Suppressor macrophage (primary cell): ENCODE measurements around the gene RRM1.
"Not testable (repeated sequence)": the region's sequence is repeated elsewhere in the genome, so short reads cannot be mapped to it uniquely, and the experiment has no call there.

Source experiments
- DNase-seq, 4 experiments: peaks; one replicate each; pipeline ENCODE4 v3.0.0-alpha.2; 2020 to 2022

Gene RRM1

DNA sequence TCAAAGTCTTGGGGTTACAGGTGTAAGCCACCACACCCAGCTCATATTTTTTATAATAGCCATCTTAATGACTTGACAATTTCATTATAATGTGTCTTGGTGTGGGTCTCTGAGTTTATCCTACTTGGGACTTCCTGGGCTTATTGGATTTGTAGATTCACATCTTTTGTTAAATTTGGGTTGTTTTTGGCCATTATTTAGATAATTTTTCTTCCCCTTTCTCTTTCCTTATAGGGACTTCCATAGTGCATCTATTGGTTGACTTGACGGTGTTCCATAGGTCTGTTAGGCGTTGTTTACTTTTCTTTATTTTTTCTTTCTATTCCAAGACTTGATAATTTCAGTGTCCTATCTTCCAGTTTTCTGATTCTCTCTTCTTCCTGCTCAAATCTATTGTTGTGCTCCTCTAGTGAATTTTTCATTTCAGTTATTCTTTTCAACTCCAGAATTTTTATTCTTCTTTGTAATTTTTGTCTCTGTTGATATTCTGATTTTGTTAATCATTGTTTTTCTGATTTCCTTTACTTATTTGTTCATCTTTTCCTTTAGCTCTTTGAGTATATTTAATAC is 45.6 kb downstream of the RRM1 start:
- no peak for DNase-seq

DNA sequence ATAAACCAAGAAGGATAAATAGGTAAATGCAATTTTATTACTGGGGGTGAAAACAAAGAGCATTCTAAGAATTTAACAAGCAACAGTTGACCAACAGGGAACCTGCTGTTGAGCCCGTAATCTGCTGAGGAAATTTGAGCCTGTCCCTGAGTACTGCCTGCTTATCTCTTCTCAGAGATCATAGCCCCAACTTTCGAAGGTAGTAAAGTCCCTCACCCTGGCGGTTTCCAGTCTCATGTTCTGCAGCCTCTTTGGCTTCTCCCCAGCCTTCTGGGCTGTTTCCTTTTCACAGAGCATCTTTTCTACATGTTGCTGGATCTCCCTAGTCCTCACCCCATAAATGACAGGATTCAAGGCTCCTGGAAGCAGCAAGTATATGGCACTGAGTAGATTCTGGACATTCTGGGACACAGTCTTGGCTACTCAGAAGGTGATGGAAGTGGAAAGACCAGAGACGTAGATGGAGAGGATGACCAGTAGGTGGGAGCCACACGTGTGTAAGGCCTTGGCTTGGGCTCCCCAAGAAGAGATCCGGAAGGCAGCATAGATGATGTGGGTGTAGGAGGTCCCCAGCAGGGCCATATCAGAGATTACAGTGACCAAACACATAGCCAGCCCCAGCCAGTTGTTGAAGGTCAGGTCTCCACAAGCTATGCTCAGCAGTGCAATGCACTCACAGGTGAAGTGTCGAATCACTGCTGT is 51.6 kb downstream of the RRM1 start:
- DNase-seq = no peak

DNA sequence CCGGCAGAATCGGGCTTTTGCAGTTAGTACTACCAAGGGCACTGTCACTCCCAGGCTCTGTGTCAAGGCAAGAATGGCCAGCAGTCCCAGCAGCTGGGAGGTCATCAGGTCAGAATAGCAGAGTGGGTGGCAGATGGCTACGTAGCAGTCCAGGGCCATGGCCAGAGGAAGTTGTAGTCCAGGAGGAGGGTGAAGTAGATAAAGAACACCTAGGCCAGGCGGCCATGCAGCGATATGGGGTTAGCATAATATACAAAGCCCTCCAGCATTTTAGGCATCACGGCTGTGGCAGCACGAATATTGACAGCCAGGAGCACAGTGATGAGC is 52.1 kb downstream of the RRM1 start:
- no peak for DNase-seq

DNA sequence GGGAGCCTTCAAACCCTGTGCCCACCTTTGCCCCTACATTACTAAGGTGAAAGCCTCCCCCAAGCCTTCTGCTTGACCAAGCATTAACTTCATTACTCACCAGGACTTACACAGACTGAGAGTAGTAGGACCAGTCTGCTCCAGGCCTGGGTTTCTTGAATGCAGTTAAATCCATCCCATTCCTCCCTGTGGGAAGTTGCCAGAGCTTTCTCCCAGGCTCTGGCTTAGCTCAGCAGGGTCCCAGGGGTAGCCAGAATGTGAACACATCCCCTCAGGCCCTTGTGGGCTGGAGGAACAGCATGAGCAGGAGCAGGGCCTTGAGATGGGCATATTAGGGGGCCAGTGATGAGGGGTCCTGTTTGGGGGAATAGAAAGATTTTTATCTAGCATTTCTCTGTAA is 59.9 kb downstream of the RRM1 start:
- DNase-seq = no peak

DNA sequence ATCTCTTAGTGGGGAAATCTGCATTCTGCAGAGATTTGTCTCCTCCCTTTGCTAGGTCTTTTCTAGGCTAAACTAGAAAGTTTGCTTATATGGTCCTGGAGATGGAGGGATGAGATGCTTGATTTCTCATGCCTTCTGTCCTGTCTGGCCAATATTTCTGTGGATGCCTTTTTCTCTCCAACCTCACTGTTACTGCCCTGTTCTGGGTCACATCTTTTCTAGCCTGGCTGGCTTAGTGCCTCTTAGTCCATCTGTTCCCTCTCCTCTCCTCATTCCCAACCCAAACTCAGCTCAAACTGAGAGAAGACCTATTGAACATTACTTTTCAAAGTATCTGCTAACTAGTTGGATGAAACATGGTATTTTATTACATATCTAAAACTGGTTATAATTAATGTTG is 62.0 kb downstream of the RRM1 start:
- DNase-seq = no peak

DNA sequence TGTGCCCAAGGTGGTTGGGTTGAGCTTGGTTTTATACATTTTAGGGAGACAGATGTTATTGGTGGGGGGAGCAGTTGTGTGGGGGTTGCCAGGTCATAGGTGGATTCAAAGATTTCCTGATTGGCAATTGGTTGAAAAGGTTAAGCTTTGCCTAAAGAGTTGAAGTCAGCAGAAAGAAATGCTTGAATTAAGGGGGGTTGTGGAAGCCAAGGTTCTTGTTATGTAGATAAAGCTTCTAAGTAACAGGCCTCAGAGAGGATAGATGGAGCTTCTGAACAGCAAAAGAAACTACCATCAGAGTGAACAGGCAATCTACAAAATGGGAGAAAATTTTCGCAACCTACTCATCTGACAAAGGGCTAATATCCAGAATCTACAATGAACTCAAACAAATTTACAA is 64.2 kb downstream of the RRM1 start:
- DNase-seq = not testable (repeated sequence)

DNA sequence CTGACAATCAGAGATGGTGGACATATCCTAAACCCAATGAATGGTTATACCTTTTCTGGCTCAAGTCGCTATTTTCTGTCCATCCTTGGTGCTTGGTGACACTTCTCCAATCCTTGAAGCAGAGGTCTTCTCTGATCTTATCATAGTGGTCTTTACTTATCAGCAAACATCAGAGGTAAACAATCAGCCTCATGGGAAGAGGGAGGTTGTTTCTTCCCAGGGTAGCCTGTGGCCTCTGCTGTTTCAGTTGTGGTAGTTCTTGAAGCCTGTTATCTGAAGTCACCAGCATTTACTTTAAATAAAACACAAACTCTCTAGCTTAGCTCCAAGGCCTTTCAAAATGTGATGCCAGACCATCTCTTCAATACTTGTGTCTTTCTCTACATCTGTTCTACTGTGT is 66.7 kb downstream of the RRM1 start:
- no peak for DNase-seq

DNA sequence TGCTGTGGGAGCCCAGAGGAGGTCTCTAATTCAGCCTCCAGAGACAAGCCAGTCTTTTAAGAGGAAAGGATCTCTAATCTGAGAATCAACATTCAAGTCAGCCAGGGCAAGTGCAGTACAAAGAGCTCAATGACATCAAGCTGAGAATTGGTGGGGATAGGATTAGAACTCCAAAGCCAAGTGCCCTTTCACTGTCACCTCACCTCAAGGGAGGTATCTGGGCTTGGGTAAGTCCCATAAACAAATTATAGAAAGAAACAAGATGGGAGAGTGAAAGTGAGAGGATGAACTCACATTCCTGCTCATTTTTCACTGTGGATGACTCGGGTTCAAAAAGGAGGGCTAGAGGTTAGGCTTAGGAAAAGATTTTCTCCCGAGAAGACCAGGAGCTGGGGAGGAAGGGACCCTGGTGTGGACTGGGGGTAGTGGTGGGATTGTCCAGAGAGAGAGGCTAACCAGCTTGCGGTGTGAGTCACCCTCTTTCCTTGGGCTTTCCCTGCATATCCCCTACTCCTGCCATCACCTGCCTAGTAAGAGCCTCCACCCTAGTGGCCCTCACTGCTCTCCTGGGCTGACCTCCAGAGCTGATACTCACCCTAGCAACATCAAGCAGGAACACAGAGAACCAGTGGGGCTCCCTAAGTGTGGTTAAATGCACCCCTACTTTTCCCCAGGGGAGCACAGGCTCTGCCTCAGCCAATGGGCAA is 70.4 kb downstream of the RRM1 start:
- DNase-seq = no peak

DNA sequence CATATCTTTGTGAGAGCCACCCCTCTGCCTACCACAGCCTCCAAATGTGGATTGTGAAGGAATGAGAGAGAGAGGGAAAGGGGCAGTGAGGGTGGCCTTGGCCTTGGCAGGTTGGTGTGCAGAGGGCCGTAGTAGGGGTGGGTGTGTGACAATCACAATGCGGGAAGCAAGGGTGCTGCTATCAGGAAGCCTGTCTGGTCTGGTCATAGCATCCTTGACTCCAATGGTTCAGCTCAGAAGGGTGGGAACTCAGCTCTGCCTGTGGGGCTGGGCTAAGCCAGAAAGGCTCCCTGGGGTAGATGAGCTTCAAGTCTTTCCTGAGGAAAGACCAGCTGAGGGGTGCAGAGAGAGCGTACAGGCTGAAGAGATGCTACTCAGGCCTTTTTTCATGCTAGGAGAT is 72.7 kb downstream of the RRM1 start:
- no peak for DNase-seq

DNA sequence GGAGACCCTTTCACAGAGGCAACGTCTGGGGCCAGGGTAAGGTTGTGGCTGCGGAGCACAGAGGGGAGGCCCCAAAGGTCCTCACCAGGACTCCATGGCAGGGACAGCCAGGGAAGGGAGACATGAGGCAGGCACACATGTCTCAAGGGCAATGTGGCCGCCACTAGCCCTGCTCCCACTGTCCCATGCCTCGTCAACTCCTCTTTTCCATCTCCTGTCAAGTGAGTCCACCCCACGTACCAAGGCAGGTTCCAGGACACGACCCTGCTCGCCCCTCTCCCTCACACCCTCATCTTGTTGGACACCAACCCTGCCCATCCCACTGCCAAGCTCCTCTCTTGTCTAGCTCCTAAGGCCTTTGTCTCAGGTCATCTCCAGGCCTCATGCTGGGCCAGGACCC is 73.2 kb downstream of the RRM1 start:
- no peak for DNase-seq

DNA sequence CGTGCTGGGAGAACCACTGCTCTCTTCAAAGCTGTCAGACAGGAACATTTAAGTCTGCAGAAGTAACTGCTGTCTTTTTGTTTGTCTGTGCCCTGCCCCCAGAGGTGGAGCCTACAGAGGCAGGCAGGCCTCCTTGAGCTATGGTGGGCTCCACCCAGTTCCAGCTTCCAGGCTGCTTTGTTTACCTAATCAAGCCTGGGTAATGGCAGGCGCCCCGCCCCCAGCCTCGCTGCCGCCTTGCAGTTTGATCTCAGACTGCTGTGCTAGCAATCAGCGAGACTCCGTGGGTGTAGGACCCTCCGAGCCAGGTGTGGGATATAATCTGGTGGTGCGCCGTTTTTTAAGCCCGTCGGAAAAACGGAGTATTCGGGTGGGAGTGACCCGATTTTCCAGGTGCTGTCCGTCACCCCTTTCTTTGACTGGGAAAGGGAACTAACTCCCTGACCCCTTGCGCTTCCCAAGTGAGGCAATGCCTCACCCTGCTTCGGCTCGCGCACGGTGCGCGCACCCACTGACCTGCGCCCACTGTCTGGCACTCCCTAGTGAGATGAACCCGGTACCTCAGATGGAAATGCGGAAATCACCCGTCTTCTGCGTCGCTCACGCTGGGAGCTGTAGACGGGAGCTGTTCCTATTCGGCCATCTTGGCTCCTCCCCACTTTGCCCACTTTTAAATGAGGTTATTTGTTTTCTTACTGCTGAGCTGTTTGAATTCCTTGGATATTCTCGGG is 81.2 kb downstream of the RRM1 start:
- not testable (repeated sequence) for DNase-seq

DNA sequence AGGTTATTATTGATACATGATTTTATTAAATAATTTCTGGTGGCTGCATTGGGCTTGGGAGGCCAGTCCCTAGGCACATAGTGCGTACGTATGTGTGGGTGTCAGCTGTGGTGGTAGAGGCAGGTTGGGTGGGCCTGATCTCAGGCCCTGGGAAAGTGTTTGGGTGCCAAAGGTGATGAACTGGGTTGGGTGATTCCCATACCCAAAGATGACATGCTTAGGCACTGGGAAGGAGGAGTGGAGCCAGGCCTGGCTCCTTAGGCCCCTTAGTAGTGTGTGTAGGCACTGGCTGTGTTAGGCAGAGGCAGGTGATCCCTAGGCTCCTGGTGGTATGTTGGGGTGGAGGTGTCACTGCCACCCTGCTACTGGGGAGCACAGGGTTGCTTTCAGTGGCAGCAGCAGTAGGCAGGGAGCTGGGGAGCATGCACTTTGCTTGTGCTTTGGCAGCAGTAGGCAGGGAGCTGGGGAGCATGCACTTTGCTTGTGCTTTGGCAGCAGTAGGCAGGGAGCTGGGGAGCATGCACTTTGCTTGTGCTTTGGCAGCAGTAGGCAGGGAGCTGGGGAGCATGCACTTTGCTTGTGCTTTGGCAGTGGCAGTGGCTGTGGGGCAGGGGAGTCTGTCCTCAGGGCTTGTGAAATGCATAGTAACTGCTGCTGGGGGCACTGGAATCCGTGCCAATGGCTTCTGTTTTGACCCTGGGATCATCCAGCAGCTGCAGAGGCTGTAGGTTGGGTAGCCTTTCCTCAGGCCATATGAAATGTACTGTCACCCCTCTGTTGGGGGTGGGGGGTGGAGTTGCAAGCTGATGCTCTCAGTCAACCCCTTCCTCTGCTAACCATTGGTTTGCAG is 84.4 kb downstream of the RRM1 start:
- DNase-seq = no peak

DNA sequence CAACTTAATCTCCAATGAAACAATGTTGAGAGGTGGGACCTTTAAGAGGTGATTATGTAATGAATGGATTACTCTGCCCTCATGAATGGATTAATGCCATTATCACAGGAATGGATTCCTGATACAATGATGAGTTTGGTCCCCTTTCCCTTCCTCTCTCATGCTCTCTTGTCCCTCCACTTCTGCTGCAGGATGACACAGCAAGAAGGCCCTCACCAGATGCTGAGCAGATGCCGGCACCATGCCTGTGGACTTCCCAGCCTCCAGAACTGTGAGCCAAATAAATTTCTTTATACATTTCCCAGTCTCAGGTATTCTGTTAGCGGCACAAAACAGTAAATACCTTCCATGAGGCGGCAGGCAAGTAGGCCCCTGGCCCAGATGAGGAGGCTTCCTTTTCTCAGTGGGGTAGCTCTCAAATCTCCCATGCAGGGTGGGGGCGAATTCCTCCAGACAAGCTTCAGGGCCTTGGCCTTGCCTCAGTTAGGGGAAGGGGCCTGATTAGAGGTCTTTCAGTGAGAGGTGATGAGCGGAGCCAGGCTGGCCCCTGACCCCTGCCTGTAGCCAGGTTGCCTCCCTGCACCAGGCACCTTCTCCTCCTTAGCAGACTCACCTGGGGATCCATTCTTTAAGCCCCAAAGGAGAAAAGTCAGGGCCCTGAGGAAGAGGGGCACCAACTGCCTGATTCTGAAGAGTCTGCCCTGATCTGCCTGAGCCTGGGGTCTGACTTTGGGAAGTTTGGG is 86.0 kb downstream of the RRM1 start:
- no peak for DNase-seq

DNA sequence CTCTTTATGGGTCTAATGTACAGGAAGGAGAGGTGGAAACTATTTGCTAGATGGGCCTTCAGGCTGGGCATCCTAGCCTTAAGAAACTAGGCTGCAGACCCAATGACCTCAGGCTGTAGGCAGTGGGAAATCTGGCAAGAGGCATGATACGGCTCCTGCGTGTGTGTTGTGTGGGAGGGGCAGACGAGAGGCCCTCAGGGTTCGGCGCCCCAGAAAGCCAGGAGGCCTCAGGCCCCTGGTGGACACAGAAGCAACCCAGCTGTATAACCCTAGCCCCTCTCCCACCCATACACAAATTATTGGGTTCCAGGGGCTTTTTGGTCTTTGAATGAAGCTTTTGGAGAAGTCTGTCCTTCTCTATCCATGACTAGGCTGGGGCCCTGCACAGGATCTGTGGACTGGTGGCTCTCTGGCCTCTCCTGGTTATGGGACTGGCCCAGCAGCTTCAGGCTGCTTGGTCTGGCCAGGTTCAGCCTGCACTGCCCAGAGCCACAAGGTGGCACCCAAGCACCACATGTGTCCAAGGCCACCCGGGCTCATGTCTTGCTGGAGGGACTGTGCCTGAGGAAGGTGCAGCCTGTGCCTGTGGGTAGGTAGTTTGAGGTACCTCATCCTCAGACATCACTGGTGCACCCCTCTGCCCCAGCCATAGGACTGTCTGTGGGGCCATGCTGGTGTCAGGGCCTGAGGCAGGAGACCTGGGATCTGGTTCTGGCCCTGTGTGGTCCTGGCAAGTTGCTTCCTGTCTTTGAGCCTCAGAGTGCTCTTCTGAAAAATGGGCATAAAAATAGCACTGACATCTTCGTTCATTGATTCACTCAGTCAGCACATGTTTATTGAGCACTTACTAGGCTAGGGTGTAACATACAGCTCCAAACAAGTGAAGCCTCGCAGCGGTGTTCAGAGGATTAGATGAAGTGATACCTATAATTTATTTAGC is 87.5 kb downstream of the RRM1 start:
- peak; percentile 66 to 80 (median 76) for DNase-seq

DNA sequence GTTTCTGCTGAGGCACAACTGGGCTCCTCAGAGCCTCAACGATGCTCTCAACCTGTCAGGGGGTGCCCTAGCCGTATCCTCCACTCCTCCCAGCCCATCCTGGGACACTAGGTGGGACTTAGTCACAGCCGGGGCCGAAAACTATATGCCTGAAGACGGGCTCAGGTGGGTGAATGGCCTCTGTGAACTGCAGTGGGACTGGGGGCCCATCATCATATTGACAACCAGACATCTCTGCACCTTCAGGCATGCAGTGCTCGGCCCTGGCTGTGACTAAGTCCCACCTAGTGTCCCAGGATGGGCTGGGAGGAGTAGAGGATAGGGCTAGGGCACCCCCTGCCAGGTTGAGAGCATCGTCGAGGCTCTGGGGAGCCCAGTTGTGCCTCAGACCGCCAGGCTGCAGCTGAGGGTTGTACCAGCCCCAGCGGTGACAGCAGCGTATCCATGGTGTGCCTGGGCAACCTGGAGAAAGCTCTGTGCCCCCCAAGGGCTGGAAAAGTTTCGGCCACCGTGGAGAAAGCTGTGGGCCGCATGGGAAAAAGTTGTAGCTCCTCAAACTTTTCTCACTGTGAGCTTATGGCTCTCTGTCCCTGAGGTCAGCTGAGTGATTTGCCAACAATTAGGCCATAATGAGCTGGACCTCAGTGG is 88.9 kb downstream of the RRM1 start:
- no peak for DNase-seq

DNA sequence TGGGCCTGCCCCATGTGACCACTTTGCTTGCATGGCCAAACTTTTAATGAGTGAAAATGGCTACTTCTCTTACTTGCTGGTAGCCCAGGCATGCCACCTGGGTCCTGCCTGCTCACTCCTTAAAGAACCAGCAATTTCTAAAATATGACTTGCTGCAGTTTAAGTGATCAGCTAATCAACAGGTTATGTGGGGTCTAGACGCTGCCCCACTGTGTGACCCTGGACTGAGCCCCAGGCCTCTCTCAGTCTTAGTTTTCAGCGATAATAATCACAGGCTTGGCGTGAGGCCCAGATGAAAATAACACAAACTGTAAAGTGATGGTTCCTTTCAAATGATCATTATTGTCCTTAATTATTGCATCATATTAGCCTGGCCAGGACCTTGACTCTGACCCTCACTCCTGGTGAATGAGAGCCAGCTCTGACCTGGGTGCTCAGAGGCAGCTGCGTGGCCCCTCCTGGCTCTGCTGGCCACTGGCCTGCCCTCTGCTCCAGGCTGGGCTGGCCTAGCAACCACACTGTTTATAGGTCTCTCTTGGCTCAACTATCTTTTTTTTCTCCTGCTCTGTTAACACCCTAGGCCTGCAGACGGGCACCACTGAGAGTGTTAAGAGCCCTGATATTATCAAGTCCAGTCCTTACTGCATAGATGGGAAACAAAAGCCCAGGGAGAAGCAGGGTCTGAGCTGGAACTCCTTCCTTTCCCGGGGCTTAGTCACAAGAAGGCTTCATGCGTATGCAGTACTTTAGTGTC is 89.7 kb downstream of the RRM1 start:
- DNase-seq = no peak

DNA sequence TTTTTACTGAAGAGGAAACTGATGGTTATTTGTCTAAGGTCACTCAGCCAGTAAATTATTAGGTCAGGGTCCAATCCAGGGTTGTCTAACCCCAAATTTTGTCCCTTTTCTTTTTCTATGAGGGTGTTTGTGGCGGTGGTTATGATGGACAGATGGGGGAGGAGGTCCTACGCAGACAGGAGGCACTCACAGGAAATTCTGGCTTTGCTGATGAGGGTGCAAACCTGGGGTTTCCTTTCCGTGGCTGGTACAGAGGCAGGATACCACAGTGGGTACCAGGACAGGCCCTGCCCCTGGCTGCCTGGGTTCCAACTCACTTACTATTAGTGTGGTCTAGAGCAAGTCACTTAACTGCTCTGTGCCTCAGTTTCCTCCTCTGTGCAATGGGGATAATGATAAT is 91.0 kb downstream of the RRM1 start:
- no peak for DNase-seq

DNA sequence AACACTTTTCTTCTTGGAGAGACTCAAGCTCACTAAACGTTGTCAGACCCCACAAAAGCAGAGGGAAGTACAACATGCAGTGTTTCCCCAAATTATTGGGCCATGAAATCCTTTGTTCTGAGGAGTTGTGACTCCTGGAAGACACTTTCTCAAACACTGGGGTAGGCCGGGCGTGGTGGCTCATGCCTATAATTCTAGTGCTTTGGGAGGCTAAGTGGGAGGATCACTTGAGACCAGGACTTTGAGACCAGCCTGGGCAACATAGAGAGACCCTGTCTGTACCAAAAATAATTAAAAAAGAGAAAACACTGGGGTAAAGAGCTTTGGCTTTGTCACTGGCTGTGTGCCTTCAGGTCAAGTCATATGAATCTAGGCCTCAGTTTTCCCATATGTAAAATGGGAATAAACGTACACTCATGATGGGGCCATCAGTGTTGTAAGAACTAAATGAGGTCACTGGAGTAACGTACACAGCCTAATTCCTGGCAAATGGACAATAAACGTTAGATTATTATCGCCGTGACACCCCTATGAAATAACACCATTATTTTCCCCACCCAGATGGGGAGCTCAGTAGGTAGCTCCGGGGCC is 92.0 kb downstream of the RRM1 start:
- no peak for DNase-seq
